Endothelial cell of umbilical vein (primary cell): ENCODE measurements around the gene NUB1. TPM values are rescaled to one million over a fixed set of nuclear protein-coding genes. Genes with fewer than 3 reads are reported as not detected.

Experiments used
- BruUV-seq: library from RNA; stranded (reverse); fragments of 400-500 nt; replicated peaks from 2 replicates; lab custom pipeline; 2021; lab: Mats Ljungman, UMichigan
- CTCF ChIA-PET: fragments of 300-600, 350-600 bp; sonication (Branson Sonifier 250); formaldehyde crosslinking; loops from one replicate; lab custom pipeline; 2021; ENCODE audit warnings: antibody characterized with exemption, inconsistent platforms; lab: Charles Lee
- POLR2A ChIA-PET: fragments of 300-600, 350-600 bp; sonication (Branson Sonifier 250); formaldehyde crosslinking; loops from one replicate; lab custom pipeline; 2021; ENCODE audit warnings: antibody characterized with exemption, inconsistent platforms; lab: Charles Lee
- DNase-seq: peaks from one replicate; pipeline ENCODE4 v3.0.0-alpha.2; 2011; ENCODE audit warnings: low read depth, low spot score
- FAIRE-seq: peaks from 2 replicates; lab custom pipeline; 2011; peaks lifted over from hg19 to GRCh38; lab: Jason Lieb, UNC
- H2AFZ ChIP-seq: 2 replicates; pipeline ENCODE4 v1.6.0; 2012; ENCODE audit warnings: low read depth, low read length, control low read depth, inconsistent platforms
- H3K27ac ChIP-seq: 2 replicates; pipeline ENCODE4 v1.5.1; 2011; ENCODE audit warnings: low read depth, mild to moderate bottlenecking, control low read depth, low read length, moderate library complexity; ENCODE audit not compliant: insufficient read depth
- H3K27me3 ChIP-seq, 2 experiments: 2 replicates each; pipeline versions ENCODE4 v1.6.0 to v1.6.1; 2011; ENCODE audit warnings: low read length in 2 of 2, mixed read lengths in 1 of 2; ENCODE audit not compliant: control insufficient read depth in 2 of 2, insufficient read depth in 2 of 2
- H3K36me3 ChIP-seq, 2 experiments: 2 replicates in 1 of 2; 3 replicates in 1 of 2; pipeline ENCODE4 v1.5.1; 2011; ENCODE audit warnings: low read length in 2 of 2, mild to moderate bottlenecking in 1 of 2, moderate library complexity in 1 of 2; ENCODE audit not compliant: control insufficient read depth in 2 of 2, insufficient read depth in 2 of 2; ENCODE audit errors: extremely low read depth in 1 of 2
- H3K4me1 ChIP-seq: 3 replicates; pipeline ENCODE4 v1.5.1; 2011; ENCODE audit warnings: mild to moderate bottlenecking, low read length; ENCODE audit not compliant: control insufficient read depth, insufficient read depth; ENCODE audit errors: extremely low read depth
- H3K4me2 ChIP-seq: 2 replicates; pipeline ENCODE4 v1.6.1; 2011; ENCODE audit warnings: low read length, control low read depth, mixed read lengths; ENCODE audit not compliant: insufficient read depth
- H3K4me3 ChIP-seq, 3 experiments: fragments of 200-600 bp in 1 of 3; sonication (generic), shearing (Covaris generic) in 1 of 3; replicated peaks in 1 of 3; 2 replicates each; pipeline ENCODE4 v1.5.1; 2011 to 2016; ENCODE audit warnings: control low read depth in 3 of 3, low read length in 3 of 3, mild to moderate bottlenecking in 2 of 3, inconsistent platforms in 1 of 3, low read depth in 1 of 3, moderate library complexity in 1 of 3; ENCODE audit not compliant: insufficient read depth in 1 of 3
- H3K79me2 ChIP-seq: 2 replicates; pipeline ENCODE4 v1.6.0; 2012; ENCODE audit warnings: low read length, inconsistent platforms; ENCODE audit not compliant: control insufficient read depth, insufficient read depth
- H3K9ac ChIP-seq: replicated peaks from 2 replicates; pipeline ENCODE3; 2011; ENCODE audit warnings: low read length, control low read depth; ENCODE audit not compliant: insufficient read depth; ENCODE audit errors: extremely low read depth
- H3K9me1 ChIP-seq: replicated peaks from 3 replicates; pipeline ENCODE4 v1.6.0; 2011; ENCODE audit warnings: mild to moderate bottlenecking, low read length; ENCODE audit not compliant: control insufficient read depth, insufficient read depth; ENCODE audit errors: extremely low read depth
- H3K9me3 ChIP-seq: replicated peaks from 2 replicates; pipeline ENCODE4 v1.5.1; 2012; ENCODE audit warnings: low read length, inconsistent platforms; ENCODE audit not compliant: control insufficient read depth, insufficient read depth
- H4K20me1 ChIP-seq: replicated peaks from 2 replicates; pipeline ENCODE3; 2011; ENCODE audit warnings: mild to moderate bottlenecking, low read length; ENCODE audit not compliant: control insufficient read depth, insufficient read depth; ENCODE audit errors: extremely low read depth
- EZH2 ChIP-seq: IDR thresholded peaks from 2 replicates; pipeline ENCODE4 v1.6.1; 2012; ENCODE audit warnings: borderline replicate concordance, low read depth, mild to moderate bottlenecking, moderate library complexity, low read length, inconsistent platforms; ENCODE audit not compliant: severe bottlenecking
- FOS ChIP-seq: IDR thresholded peaks from 2 replicates; pipeline ENCODE4 v1.6.1; 2011; ENCODE audit warnings: mild to moderate bottlenecking, low read length, moderate library complexity, borderline replicate concordance; ENCODE audit not compliant: insufficient read depth
- GATA2 ChIP-seq: IDR thresholded peaks from 2 replicates; pipeline ENCODE4 v1.7.0; 2011; ENCODE audit warnings: low read depth, mild to moderate bottlenecking, moderate library complexity, mixed read lengths, low read length; ENCODE audit not compliant: insufficient read length, insufficient read depth
- JUN ChIP-seq: IDR thresholded peaks from 2 replicates; pipeline ENCODE4 v1.6.1; 2011; ENCODE audit warnings: borderline replicate concordance, low read depth; ENCODE audit not compliant: insufficient read length, insufficient read depth
- MYC ChIP-seq: IDR thresholded peaks from one replicate; pipeline ENCODE4 v1.6.1; 2011; ENCODE audit warnings: mild to moderate bottlenecking, low read depth, low read length
- POLR2A ChIP-seq: IDR thresholded peaks from 2 replicates; pipeline ENCODE4 v1.6.1; 2012; ENCODE audit warnings: low read depth, mild to moderate bottlenecking, control low read depth, low read length
- POLR2AphosphoS5 ChIP-seq: IDR thresholded peaks from 2 replicates; pipeline ENCODE4 v1.6.1; 2012; ENCODE audit warnings: low read depth, mild to moderate bottlenecking, control low read depth, low read length, moderate library complexity; ENCODE audit not compliant: insufficient read depth
- dilution Hi-C: fragments of 300-500 bp; cut with MboI; formaldehyde crosslinking; loops from one replicate; pipeline ENCODE4 v1.15.0; 2019; ENCODE audit warnings: low sequenced_read_pairs; ENCODE audit not compliant: extremely low pct_ligation_motif_present
- intact Hi-C: fragments of 100-400 bp; cut with micrococcal nuclease; formaldehyde crosslinking; loops from one replicate; pipeline ENCODE4 v1.10.0; 2022
- polyA plus RNA-seq, 4 experiments: library from polyadenylated mRNA; depleted of rRNA in 3 of 4; stranded (reverse) in 3 of 4; unstranded in 1 of 4; fragments of >200 nt; gene quantifications; 2 replicates each; pipeline versions ENCODE4 v1.2.1 to v1.2.3, GENCODE V29; 2011 to 2012; ENCODE audit warnings: missing spikeins in 1 of 4
- total RNA-seq: library from RNA; stranded (reverse); gene quantifications from 2 replicates; pipeline ENCODE4 v1.2.3, GENCODE V29; 2021
- TF ChIP-seq, protein P1 (sequence below): IDR thresholded peaks from 2 replicates; pipeline ENCODE4 v1.6.1; 2011; ENCODE audit not compliant: insufficient read depth, insufficient read length
- TF ChIP-seq, protein P2 (sequence below), 2 donors: IDR thresholded peaks; 1 replicate in 1 of 2; 2 replicates in 1 of 2; pipeline ENCODE4 v1.5.1; 2011; ENCODE audit warnings: low read length in 2 of 2, mild to moderate bottlenecking in 2 of 2, moderate library complexity in 2 of 2, control low read depth in 1 of 2, inconsistent platforms in 1 of 2, low read depth in 1 of 2; ENCODE audit not compliant: insufficient read depth in 1 of 2; ENCODE audit errors: extremely low read depth in 1 of 2

The NUB1 gene
- total and polyA plus RNA-seq, 2 donors (not counting 3 experiments of a cell fraction or from before 2014, with no cell fraction given), result 28.0 to 46.2 TPM

DNA sequence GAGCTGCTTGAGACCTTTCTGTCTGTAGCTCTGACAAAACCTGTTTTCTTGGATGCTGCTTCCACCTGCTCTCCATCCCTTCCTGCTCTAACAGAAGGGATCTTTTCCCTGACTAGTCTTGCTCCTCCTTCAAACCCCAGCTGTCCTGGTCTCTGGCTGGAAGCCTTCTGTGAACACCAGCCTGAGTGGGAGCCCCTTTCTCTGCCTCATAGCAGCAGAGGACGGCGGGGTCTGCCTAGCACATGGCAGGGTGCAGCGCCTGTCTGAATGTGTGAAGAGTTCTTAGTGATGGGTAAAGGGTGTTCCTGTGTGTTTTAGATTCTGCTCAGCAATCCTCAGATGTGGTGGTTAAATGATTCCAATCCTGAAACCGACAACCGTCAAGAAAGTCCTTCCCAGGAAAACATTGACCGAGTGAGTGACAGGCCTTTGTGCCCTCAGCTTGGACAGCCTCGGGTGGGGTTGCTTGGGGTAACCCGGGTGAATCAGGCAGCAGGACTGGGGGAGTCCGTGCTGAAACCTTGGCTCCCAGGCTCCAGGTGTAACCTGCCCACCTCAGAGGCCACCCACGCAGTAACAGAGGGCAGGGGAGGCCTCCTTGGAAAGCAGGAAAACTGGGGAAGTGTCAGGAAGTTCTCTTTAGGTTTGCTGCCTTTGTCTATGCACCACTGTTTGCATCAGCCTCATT, 34.1 kb downstream of the NUB1 start:
- intact Hi-C loops (no loop called here), dilution Hi-C loops (no loop called here)
- Histone ChIP-seq H3K4me1 (no peaks in the 10 kb centered on the region), H3K27ac (no peak overlapping the region), H3K27me3 (no peaks in the 10 kb centered on the region), H3K36me3 (peaks cover 0 to 23% of the 10 kb centered on the region in 2 experiments), H3K9ac (no peak overlapping the region), H3K9me3 (no peaks in the 10 kb centered on the region), H3K9me1 (no peaks in the 10 kb centered on the region), H2AFZ (no peak overlapping the region), H4K20me1 (no peaks in the 10 kb centered on the region), H3K4me3 (no peak overlapping the region), H3K79me2 (no peaks in the 10 kb centered on the region), H3K4me2 (no peak overlapping the region)
- FAIRE-seq, result no peak
- no peak for DNase-seq
- ChIA-PET POLR2A (no interaction called here), CTCF (interaction anchor here (6.3 kb wide), 1 partner anchor 73 kb away, joined by 44 read pairs; no protein-coding TSS in a partner anchor)
- TF ChIP-seq, protein P1, sequence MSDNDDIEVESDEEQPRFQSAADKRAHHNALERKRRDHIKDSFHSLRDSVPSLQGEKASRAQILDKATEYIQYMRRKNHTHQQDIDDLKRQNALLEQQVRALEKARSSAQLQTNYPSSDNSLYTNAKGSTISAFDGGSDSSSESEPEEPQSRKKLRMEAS, result no peak
- BruUV-seq, result no TSS peak

DNA sequence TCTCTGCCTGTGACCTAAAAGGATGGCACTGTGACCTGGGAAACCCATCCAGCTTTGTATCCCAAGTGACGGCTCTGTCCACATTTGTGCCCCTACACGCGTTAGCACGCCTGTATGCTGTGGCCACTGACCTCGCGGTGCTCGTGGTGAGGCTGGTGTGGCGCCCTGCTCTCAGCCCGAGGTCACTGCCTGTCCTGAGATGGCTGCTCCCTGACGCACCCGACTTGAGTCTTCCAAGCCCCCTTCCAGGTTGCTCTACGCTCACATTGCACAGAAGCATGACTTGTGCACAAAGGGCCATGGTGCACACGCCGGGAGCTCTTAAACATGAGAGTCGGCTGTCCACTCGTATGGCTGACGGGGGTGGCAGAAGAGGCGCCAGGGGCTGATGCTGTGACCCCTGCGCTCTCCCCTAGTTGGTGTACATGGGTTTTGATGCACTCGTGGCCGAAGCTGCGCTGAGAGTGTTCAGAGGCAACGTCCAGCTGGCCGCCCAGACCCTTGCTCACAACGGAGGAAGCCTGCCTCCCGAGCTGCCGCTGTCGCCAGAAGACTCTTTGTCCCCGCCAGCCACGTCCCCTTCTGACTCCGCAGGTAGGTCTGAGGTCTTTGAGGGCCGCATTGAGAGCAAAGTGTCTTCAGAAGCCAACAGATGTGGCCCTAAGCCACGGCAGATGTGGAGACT, 34.7 kb downstream of the NUB1 start:
- H3K9ac ChIP-seq, result no peak overlapping the region
- H3K27ac ChIP-seq, result no peak overlapping the region
- no peaks in the 10 kb centered on the region for H3K9me3 ChIP-seq
- no peak for TF ChIP-seq FOS
- TF ChIP-seq, protein P2, sequence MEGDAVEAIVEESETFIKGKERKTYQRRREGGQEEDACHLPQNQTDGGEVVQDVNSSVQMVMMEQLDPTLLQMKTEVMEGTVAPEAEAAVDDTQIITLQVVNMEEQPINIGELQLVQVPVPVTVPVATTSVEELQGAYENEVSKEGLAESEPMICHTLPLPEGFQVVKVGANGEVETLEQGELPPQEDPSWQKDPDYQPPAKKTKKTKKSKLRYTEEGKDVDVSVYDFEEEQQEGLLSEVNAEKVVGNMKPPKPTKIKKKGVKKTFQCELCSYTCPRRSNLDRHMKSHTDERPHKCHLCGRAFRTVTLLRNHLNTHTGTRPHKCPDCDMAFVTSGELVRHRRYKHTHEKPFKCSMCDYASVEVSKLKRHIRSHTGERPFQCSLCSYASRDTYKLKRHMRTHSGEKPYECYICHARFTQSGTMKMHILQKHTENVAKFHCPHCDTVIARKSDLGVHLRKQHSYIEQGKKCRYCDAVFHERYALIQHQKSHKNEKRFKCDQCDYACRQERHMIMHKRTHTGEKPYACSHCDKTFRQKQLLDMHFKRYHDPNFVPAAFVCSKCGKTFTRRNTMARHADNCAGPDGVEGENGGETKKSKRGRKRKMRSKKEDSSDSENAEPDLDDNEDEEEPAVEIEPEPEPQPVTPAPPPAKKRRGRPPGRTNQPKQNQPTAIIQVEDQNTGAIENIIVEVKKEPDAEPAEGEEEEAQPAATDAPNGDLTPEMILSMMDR (IDR thresholded peaks at IDR 0.05; ENCODE audit: extremely low read depth in 1 of 2, insufficient read depth in 1 of 2, low read depth in 1 of 2, low read length in 2 of 2), result no peak
- TF ChIP-seq EZH2, result no peak
- no peak for TF ChIP-seq MYC
- no peak for TF ChIP-seq POLR2AphosphoS5
- TF ChIP-seq GATA2, result no peak
- TF ChIP-seq, protein P1, result no peak
- no peak for TF ChIP-seq JUN
- no peak for TF ChIP-seq POLR2A
- dilution Hi-C loops, result no loop called here
- CTCF ChIA-PET, result interaction anchor here (0.6 to 0.7 kb wide), 2 partner anchors 72 to 512 kb away, joined by 3 read pairs; no protein-coding TSS in a partner anchor
- H3K79me2 ChIP-seq, result no peaks in the 10 kb centered on the region
- H3K4me2 ChIP-seq, result no peak overlapping the region
- no peaks in the 10 kb centered on the region for H3K9me1 ChIP-seq
- FAIRE-seq, result no peak
- intact Hi-C loops, result no loop called here
- H4K20me1 ChIP-seq, result no peaks in the 10 kb centered on the region
- DNase-seq, result no peak
- peaks cover 0 to 23% of the 10 kb centered on the region in 2 experiments for H3K36me3 ChIP-seq
- BruUV-seq, result no TSS peak
- H3K27me3 ChIP-seq, result peaks cover 0 to 3% of the 10 kb centered on the region in 2 experiments
- no peaks in the 10 kb centered on the region for H3K4me1 ChIP-seq
- H2AFZ ChIP-seq, result no peak overlapping the region
- H3K4me3 ChIP-seq, result no peak overlapping the region
- POLR2A ChIA-PET, result no interaction called here
